HG03520 (cell line): ENCODE data around the gene PDE9A.

Experiments
- ATAC-seq: cut with Tn5 transposase; IDR thresholded peaks from one replicate; pipeline ENCODE4 v1.9.1; 2021; ENCODE audit warnings: mild to moderate bottlenecking, moderate library complexity; ENCODE audit not compliant: unreplicated experiment

Gene PDE9A

GRCh38 chr21:42767561-42767835, 114.1 kb downstream of the PDE9A start:
- ATAC-seq: no peak

- no peak for ATAC-seq
These were observed 115.1 kb downstream of the PDE9A start for GRCh38 chr21:42768324-42769121.

- no peak for ATAC-seq
These were observed 115.9 kb downstream of the PDE9A start for GRCh38 chr21:42769183-42769819.

- no peak for ATAC-seq
These were observed 116.6 kb downstream of the PDE9A start for GRCh38 chr21:42769820-42770716.

GRCh38 chr21:42770717-42771502, 117.5 kb downstream of the PDE9A start:
- no peak for ATAC-seq

GRCh38 chr21:42771503-42771805, 118.0 kb downstream of the PDE9A start:
- no peak for ATAC-seq

GRCh38 chr21:42775123-42775522, 121.7 kb downstream of the PDE9A start:
- ATAC-seq: no peak

- ATAC-seq: no peak
These were observed 122.5 kb downstream of the PDE9A start for GRCh38 chr21:42775891-42776290.

- no peak for ATAC-seq
These were observed 123.8 kb downstream of the PDE9A start for GRCh38 chr21:42777064-42777756.

- no peak for ATAC-seq
These were observed 124.4 kb downstream of the PDE9A start for GRCh38 chr21:42777757-42778344.

GRCh38 chr21:42779431-42779861, 126.0 kb downstream of the PDE9A start:
- no peak for ATAC-seq

- no peak for ATAC-seq
These were observed 127.2 kb downstream of the PDE9A start for GRCh38 chr21:42780617-42781016.

GRCh38 chr21:42781150-42781970, 127.9 kb downstream of the PDE9A start:
- no peak for ATAC-seq

- ATAC-seq: no peak
These were observed 128.7 kb downstream of the PDE9A start for GRCh38 chr21:42781971-42782722.

GRCh38 chr21:42782723-42783242, 129.4 kb downstream of the PDE9A start:
- no peak for ATAC-seq

GRCh38 chr21:42784276-42784675, 130.9 kb downstream of the PDE9A start:
- no peak for ATAC-seq

- no peak for ATAC-seq
These were observed 131.6 kb downstream of the PDE9A start for GRCh38 chr21:42784896-42785451.
